IgD-negative memory B cell (primary cell): ENCODE data around the gene ZDHHC16. TPM values are rescaled to one million over a fixed set of nuclear protein-coding genes. Genes with fewer than 3 reads are reported as not detected.

Source experiments
- H3K27ac Mint-ChIP-seq, 3 donors: one replicate each; pipeline ENCODE4 v1.8.0; 2020 to 2022; ENCODE audit warnings: mild to moderate bottlenecking in 3 of 3, mixed read lengths in 3 of 3, moderate library complexity in 1 of 3
- H3K27me3 Mint-ChIP-seq: one replicate; pipeline ENCODE4 v1.8.0; 2021; ENCODE audit warnings: mixed read lengths
- H3K36me3 Mint-ChIP-seq: one replicate; pipeline ENCODE4 v1.8.0; 2020; ENCODE audit warnings: mild to moderate bottlenecking, mixed read lengths
- H3K4me1 Mint-ChIP-seq, 3 donors: one replicate each; pipeline ENCODE4 v1.8.0; 2020 to 2022; ENCODE audit warnings: mixed read lengths in 3 of 3, mild to moderate bottlenecking in 1 of 3
- H3K4me3 Mint-ChIP-seq, 4 donors: one replicate each; pipeline ENCODE4 v1.8.0; 2020 to 2022; ENCODE audit warnings: mild to moderate bottlenecking in 4 of 4, mixed read lengths in 4 of 4, moderate library complexity in 3 of 4
- H3K9me3 Mint-ChIP-seq, 3 donors: one replicate each; pipeline ENCODE4 v1.8.0; 2020 to 2021; ENCODE audit warnings: mixed read lengths in 3 of 3, mild to moderate bottlenecking in 1 of 3
- polyA plus RNA-seq: library from polyadenylated mRNA; unstranded; fragments of 300-500 nt; fragmentation: Illumina TruSeq; gene quantifications from one replicate; pipeline ENCODE4 v1.2.3, GENCODE V29; 2021

The ZDHHC16 gene
- polyA plus RNA-seq, 1 donor from 2014 or later = 23.3 TPM

DNA sequence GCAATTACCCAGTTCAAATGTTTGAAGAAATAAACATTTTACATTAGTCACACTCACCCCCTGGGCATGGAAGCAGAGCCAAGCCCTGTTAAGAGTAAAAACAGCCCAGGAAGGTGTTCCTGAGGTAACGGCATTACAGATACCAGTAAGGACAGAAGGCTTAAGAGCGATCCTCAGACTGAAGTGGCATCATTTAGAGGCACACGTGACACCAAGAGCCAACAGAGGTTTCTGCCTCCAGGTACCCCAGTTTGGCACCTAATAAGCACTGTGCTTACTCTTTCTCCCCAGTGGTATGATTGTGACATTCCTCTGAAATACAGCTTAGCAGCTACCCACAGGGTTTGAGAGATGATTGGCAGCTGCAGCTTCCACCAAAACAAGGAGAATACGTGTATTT, 35.1 kb downstream of the ZDHHC16 start:
- Mint-ChIP-seq H3K27ac (no peak overlapping the region), H3K4me1 (peaks cover 0 to 3% (median 1%) of the 10 kb centered on the region in 3 donors), H3K9me3 (no peaks in the 10 kb centered on the region), H3K36me3 (peaks cover 11% of the 10 kb centered on the region), H3K4me3 (no peak overlapping the region), H3K27me3 (no peaks in the 10 kb centered on the region)

DNA sequence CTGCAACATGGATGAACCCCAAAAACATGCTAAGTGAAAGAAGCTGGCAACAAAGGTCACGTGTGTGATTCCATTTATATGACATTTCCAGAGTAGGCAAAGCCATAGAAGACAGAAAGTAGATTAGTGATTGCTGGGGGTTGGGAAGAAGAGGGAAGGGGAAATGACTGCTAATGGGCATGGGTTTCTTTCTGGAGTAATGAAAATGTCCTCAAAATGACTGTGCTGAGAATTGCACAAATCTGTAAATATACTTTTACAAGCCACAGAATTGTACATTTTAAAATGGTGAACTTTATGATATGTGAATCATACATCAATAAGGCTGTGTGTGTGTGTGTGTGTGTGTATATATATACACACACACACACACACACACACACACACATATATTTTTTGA, 36.4 kb downstream of the ZDHHC16 start:
- Mint-ChIP-seq H3K36me3 (peaks cover 9% of the 10 kb centered on the region), H3K9me3 (no peaks in the 10 kb centered on the region), H3K27ac (no peak overlapping the region), H3K4me1 (peaks cover 0 to 5% (median 1%) of the 10 kb centered on the region in 3 donors), H3K4me3 (no peak overlapping the region), H3K27me3 (no peaks in the 10 kb centered on the region)

- Mint-ChIP-seq H3K9me3 (no peaks in the 10 kb centered on the region), H3K4me3 (no peak overlapping the region), H3K36me3 (peaks cover 4% of the 10 kb centered on the region), H3K27me3 (no peaks in the 10 kb centered on the region), H3K4me1 (peaks cover 1 to 5% (median 2%) of the 10 kb centered on the region in 3 donors), H3K27ac (no peak overlapping the region)
Measured at GRCh38 chr10:97483506-97483905, 37.5 kb downstream of the ZDHHC16 start.

- peaks cover 4% of the 10 kb centered on the region for H3K36me3 Mint-ChIP-seq
- no peaks in the 10 kb centered on the region for H3K27me3 Mint-ChIP-seq
- H3K27ac Mint-ChIP-seq = no peak overlapping the region
- no peak overlapping the region for H3K4me3 Mint-ChIP-seq
- no peaks in the 10 kb centered on the region for H3K9me3 Mint-ChIP-seq
- H3K4me1 Mint-ChIP-seq = peaks cover 1 to 5% (median 4%) of the 10 kb centered on the region in 3 donors
Measured at GRCh38 chr10:97483921-97484320, 37.9 kb downstream of the ZDHHC16 start.

GRCh38 chr10:97485647-97486281, 39.8 kb downstream of the ZDHHC16 start:
- Mint-ChIP-seq H3K4me3 (no peak overlapping the region), H3K9me3 (no peaks in the 10 kb centered on the region), H3K27me3 (no peaks in the 10 kb centered on the region), H3K27ac (no peak overlapping the region), H3K36me3 (peaks cover 2% of the 10 kb centered on the region), H3K4me1 (peaks cover 9 to 11% (median 11%) of the 10 kb centered on the region in 3 donors)

DNA sequence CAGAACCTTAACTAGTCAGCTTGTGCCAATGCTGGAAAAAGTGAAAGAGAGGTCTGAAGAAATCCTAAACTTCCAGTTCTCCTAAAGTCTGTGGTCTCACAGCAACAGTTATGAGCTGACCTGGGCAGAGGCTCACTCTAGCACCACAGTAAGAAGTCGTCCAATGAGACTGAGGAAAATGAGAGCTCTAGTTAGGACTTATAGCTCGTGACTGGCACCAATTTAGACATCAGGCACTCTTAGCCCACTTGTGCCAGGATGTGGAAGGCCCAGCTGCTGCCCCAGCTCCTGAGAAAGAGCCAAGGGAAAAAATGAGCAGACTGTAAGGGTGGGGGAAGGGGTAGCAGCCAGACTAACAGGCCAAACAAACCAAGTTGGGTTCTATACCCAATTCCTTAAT, 44.6 kb downstream of the ZDHHC16 start:
- no peaks in the 10 kb centered on the region for H3K27me3 Mint-ChIP-seq
- no peaks in the 10 kb centered on the region for H3K36me3 Mint-ChIP-seq
- H3K4me3 Mint-ChIP-seq = no peak overlapping the region
- H3K9me3 Mint-ChIP-seq = no peaks in the 10 kb centered on the region
- peak overlapping the region in 1 of 3 donors; percentile 55 for H3K27ac Mint-ChIP-seq
- H3K4me1 Mint-ChIP-seq = peaks cover 11 to 23% (median 21%) of the 10 kb centered on the region in 3 donors

- Mint-ChIP-seq H3K27me3 (no peaks in the 10 kb centered on the region), H3K36me3 (no peaks in the 10 kb centered on the region), H3K4me1 (peaks cover 10 to 34% (median 30%) of the 10 kb centered on the region in 3 donors), H3K4me3 (no peak overlapping the region), H3K27ac (no peak overlapping the region), H3K9me3 (no peaks in the 10 kb centered on the region)
Measured at GRCh38 chr10:97494151-97494550, 48.2 kb downstream of the ZDHHC16 start.

DNA sequence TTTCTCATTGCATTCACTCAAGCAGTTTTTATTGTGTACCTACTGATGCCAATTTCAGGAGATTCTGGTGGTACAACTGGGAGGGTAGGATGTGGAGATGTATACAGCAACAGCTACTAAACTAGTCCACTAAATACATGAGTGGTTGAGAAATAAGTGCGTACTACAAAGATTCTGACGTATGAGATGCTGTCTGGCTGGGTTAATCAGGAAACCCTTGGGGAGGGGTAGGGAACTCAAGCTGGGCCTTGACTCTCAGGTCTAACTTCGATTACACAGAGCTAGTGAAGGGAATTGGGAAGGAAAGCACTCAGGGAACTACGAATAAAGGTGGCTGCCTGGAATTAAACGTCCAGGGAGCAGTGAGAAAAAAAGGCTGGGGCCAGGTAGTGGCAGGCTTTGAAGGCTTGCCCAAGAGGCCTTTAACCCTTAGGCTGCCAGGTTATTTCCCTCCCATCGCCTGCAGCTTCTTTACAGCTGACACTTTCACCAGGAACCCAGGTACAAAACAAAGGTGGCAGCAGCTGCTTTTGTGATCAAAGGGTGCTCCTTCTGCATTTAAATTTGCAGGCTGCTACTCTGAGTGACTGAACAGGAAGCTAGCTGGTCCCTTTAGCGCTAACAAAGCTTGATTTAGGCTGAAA, 49.0 kb downstream of the ZDHHC16 start:
- no peaks in the 10 kb centered on the region for H3K9me3 Mint-ChIP-seq
- H3K4me1 Mint-ChIP-seq = peaks cover 4 to 34% (median 27%) of the 10 kb centered on the region in 3 donors
- H3K27me3 Mint-ChIP-seq = peaks cover 5% of the 10 kb centered on the region
- peak overlapping the region in 2 of 4 donors; percentile 25 to 49 for H3K4me3 Mint-ChIP-seq
- no peaks in the 10 kb centered on the region for H3K36me3 Mint-ChIP-seq
- H3K27ac Mint-ChIP-seq = peak overlapping the region in 2 of 3 donors; percentile 47 to 53

- peak overlapping the region; percentile 88 to 98 (median 94) for H3K27ac Mint-ChIP-seq
- H3K36me3 Mint-ChIP-seq = no peaks in the 10 kb centered on the region
- H3K4me1 Mint-ChIP-seq = peaks cover 4 to 28% (median 20%) of the 10 kb centered on the region in 3 donors
Measured at GRCh38 chr10:97497572-97498075, 51.6 kb downstream of the ZDHHC16 start.

DNA sequence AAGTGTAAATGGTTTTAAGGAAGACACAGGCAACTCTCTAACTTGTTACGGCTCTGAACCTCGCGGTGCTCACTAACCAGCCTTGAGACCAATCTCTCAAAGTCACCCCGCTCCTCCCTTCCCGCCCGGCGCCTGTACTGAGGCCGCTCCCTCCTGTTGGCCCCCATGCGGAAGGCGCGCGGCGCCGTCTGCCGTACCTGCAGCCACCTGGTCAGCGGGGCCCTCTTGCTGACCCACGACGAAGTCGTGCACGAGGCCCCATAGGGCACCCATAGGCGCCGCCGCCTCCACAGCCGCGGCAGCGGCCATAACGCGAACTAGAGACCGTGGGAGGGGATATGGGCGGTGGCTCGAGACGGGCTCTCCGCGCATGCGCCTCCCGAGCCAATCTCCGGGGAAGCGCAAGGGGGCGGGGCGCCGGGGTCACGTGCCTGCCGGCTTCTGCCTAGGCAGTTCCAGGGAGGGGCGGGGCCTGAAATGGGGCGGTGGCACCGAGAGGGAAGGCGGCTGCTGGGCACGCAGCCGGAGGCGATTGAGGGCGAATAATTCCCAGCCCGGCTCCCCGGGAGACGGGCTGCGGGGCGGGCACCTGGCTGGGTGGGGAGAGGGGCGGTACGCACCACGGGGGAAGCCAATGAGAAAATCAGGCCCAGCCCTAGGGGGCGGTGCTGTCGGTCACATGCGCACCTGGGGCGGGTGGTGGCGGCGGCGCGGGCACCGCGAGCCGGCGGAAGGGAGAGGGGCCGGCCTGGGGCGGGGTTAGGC, 52.3 kb downstream of the ZDHHC16 start, which contains the start of gene MMS19:
Gene MMS19 (minus strand): TSS at position 347 of the 765 bp plus-strand sequence. CDS start 38 bp downstream, at position 309.
- Mint-ChIP-seq H3K27ac (peak within 1 kb of the TSS; percentile 88 to 98 (median 94)), H3K4me1 (peaks cover 4 to 28% (median 20%) of the 10 kb centered on the region in 3 donors)

More at GRCh38 chr10:97497572-97498075, 51.6 kb downstream of the ZDHHC16 start:
- H3K9me3 Mint-ChIP-seq = no peaks in the 10 kb centered on the region
- H3K27me3 Mint-ChIP-seq = peaks cover 26% of the 10 kb centered on the region
- peak overlapping the region; percentile 95 to 99 (median 98) for H3K4me3 Mint-ChIP-seq

GRCh38 chr10:97498841-97499560, 53.0 kb downstream of the ZDHHC16 start, which contains the start of gene UBTD1:
Gene UBTD1, plus strand, starts transcription at chr10:97498924. Its CDS starts 280 bp downstream, at chr10:97499204.
- H3K4me1 Mint-ChIP-seq = peaks cover 4 to 26% (median 20%) of the 10 kb centered on the region in 3 donors
- peak within 1 kb of the TSS; percentile 95 to 99 (median 98) for H3K4me3 Mint-ChIP-seq
- H3K9me3 Mint-ChIP-seq = peaks cover 0 to 2% (median 0%) of the 10 kb centered on the region in 3 donors
- H3K27me3 Mint-ChIP-seq = peaks cover 26% of the 10 kb centered on the region
- H3K36me3 Mint-ChIP-seq = no peaks in the 10 kb centered on the region
- peak within 1 kb of the TSS; percentile 88 to 98 (median 94) for H3K27ac Mint-ChIP-seq

More for the DNA sequence above, 52.3 kb downstream of the ZDHHC16 start, which contains the start of gene MMS19:
- Mint-ChIP-seq H3K9me3 (peaks cover 0 to 2% (median 0%) of the 10 kb centered on the region in 3 donors), H3K36me3 (no peaks in the 10 kb centered on the region), H3K27me3 (peaks cover 26% of the 10 kb centered on the region), H3K4me3 (peak within 1 kb of the TSS; percentile 95 to 99 (median 98))

GRCh38 chr10:97499561-97500296, 53.8 kb downstream of the ZDHHC16 start:
- peaks cover 26% of the 10 kb centered on the region for H3K27me3 Mint-ChIP-seq
- H3K4me1 Mint-ChIP-seq = peaks cover 4 to 19% (median 16%) of the 10 kb centered on the region in 3 donors
- peaks cover 0 to 2% (median 0%) of the 10 kb centered on the region in 3 donors for H3K9me3 Mint-ChIP-seq
- H3K36me3 Mint-ChIP-seq = no peaks in the 10 kb centered on the region
- H3K4me3 Mint-ChIP-seq = peak overlapping the region; percentile 70 to 88 (median 84)
- peak overlapping the region in 1 of 3 donors; percentile 73 for H3K27ac Mint-ChIP-seq

- Mint-ChIP-seq H3K4me3 (peak overlapping the region; percentile 33 to 88 (median 62)), H3K9me3 (peaks cover 0 to 2% (median 0%) of the 10 kb centered on the region in 3 donors), H3K4me1 (peaks cover 4 to 16% (median 13%) of the 10 kb centered on the region in 3 donors), H3K36me3 (no peaks in the 10 kb centered on the region), H3K27me3 (peaks cover 26% of the 10 kb centered on the region), H3K27ac (peak overlapping the region in 1 of 3 donors; percentile 73)
Measured at GRCh38 chr10:97500297-97500575, 54.3 kb downstream of the ZDHHC16 start.
